Activated CD4-positive, alpha-beta memory T cell treated with anti-CD3 and anti-CD28 coated beads, Interleukin-2, amount 10 ng/mL, durations not matched to agents 7 days and 5 days (primary cell): Measurements from ENCODE around the gene RALGPS1. TPM values are rescaled to one million over a fixed set of nuclear protein-coding genes. Genes with fewer than 3 reads are reported as not detected.
A peak's percentile ranks its signal among the peaks of the same experiment; 100 is the strongest.

Experiments used
- CTCF ChIA-PET: fragments of 350-600 bp; sonication (Branson Sonifier 250); formaldehyde crosslinking; loops from one replicate; lab custom pipeline; 2021; ENCODE audit warnings: antibody characterized with exemption, inconsistent platforms; lab: Charles Lee
- POLR2A ChIA-PET: fragments of 350-600 bp; sonication (Branson Sonifier 250); formaldehyde crosslinking; loops from one replicate; lab custom pipeline; 2021; ENCODE audit warnings: antibody characterized with exemption; lab: Charles Lee
- DNase-seq: peaks from one replicate; pipeline ENCODE4 v3.0.0-alpha.2; 2020
- H3K27ac Mint-ChIP-seq: one replicate; pipeline ENCODE4 v1.8.0; 2021; ENCODE audit warnings: mild to moderate bottlenecking, mixed read lengths
- H3K27me3 Mint-ChIP-seq: one replicate; pipeline ENCODE4 v1.8.0; 2021; ENCODE audit warnings: mixed read lengths
- H3K36me3 Mint-ChIP-seq: one replicate; pipeline ENCODE4 v1.8.0; 2021; ENCODE audit warnings: low read depth, mixed read lengths
- H3K4me1 Mint-ChIP-seq: one replicate; pipeline ENCODE4 v1.8.0; 2021; ENCODE audit warnings: mixed read lengths
- H3K4me3 Mint-ChIP-seq: one replicate; pipeline ENCODE4 v1.8.0; 2021; ENCODE audit warnings: mild to moderate bottlenecking, mixed read lengths
- H3K9me3 Mint-ChIP-seq: one replicate; pipeline ENCODE4 v1.8.0; 2021; ENCODE audit warnings: mixed read lengths
- total RNA-seq, 2 experiments: library from RNA; stranded (reverse); gene quantifications; one replicate each; pipeline ENCODE4 v1.2.3, GENCODE V29; 2021

The RALGPS1 gene
- total RNA-seq, 2 experiments from 2014 or later = 2.8 to 3.4 TPM

DNA sequence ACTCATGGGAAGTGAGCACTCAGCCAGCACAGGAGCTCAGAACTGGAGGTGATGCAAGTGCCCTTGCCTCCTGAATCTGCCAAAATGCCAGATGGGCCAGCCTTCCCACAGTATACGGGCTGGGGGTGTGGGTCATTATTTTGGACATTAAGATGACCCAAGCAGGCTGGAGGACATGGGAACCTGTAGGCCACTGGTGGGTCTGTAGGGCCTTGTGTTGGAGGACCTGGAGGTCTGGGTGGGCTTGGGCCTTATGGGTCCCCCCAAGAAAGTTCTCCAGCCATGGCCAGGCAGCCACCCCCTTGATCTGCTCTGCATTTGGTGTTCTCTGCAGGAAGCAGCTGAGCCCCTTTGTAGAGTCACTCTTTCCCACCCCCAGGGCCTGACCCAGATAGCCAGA is 278.9 kb downstream of the RALGPS1 start:
- CTCF ChIA-PET = interaction anchor here (1.1 to 1.6 kb wide), 2 partner anchors 228 to 253 kb away, joined by 4 to 7 read pairs; no protein-coding TSS in a partner anchor
- no peaks in the 10 kb centered on the region for H3K9me3 Mint-ChIP-seq
- no peak overlapping the region for H3K4me3 Mint-ChIP-seq
- no peak for DNase-seq
- H3K27me3 Mint-ChIP-seq = peaks cover 10% of the 10 kb centered on the region
- no peak overlapping the region for H3K27ac Mint-ChIP-seq
- POLR2A ChIA-PET = no interaction called here
- H3K4me1 Mint-ChIP-seq = peaks cover 7% of the 10 kb centered on the region
- no peaks in the 10 kb centered on the region for H3K36me3 Mint-ChIP-seq

- ChIA-PET POLR2A (no interaction called here), CTCF (interaction anchor here (2.0 kb wide), 1 partner anchor 255 kb away, joined by 6 read pairs; no protein-coding TSS in a partner anchor)
Observed at GRCh38 chr9:127194881-127195713, 280.5 kb downstream of the RALGPS1 start.

GRCh38 chr9:127195976-127196825 is 281.6 kb downstream of the RALGPS1 start:
- no peak overlapping the region for H3K4me3 Mint-ChIP-seq
- H3K36me3 Mint-ChIP-seq = no peaks in the 10 kb centered on the region
- DNase-seq = no peak
- no peak overlapping the region for H3K27ac Mint-ChIP-seq
- peaks cover 4% of the 10 kb centered on the region for H3K27me3 Mint-ChIP-seq
- CTCF ChIA-PET = interaction anchor here (2.0 to 3.2 kb wide), 2 partner anchors 232 to 256 kb away, joined by 6 to 30 read pairs; no protein-coding TSS in a partner anchor
- H3K9me3 Mint-ChIP-seq = no peaks in the 10 kb centered on the region
- POLR2A ChIA-PET = no interaction called here
- peaks cover 9% of the 10 kb centered on the region for H3K4me1 Mint-ChIP-seq

More at GRCh38 chr9:127194881-127195713, 280.5 kb downstream of the RALGPS1 start:
- Mint-ChIP-seq H3K4me3 (no peak overlapping the region), H3K4me1 (peaks cover 9% of the 10 kb centered on the region), H3K36me3 (no peaks in the 10 kb centered on the region), H3K27me3 (peaks cover 8% of the 10 kb centered on the region), H3K9me3 (no peaks in the 10 kb centered on the region), H3K27ac (no peak overlapping the region)
- no peak for DNase-seq

GRCh38 chr9:127196826-127197145 is 282.2 kb downstream of the RALGPS1 start:
- Mint-ChIP-seq H3K9me3 (no peaks in the 10 kb centered on the region), H3K4me1 (peaks cover 9% of the 10 kb centered on the region), H3K36me3 (no peaks in the 10 kb centered on the region), H3K4me3 (no peak overlapping the region), H3K27ac (no peak overlapping the region), H3K27me3 (peaks cover 2% of the 10 kb centered on the region)
- DNase-seq = no peak
- CTCF ChIA-PET = interaction anchor here (0.6 to 3.4 kb wide), 4 partner anchors 170 to 256 kb away, joined by 3 to 57 read pairs (median 18); no protein-coding TSS in a partner anchor
- POLR2A ChIA-PET = no interaction called here

- Mint-ChIP-seq H3K4me1 (peaks cover 9% of the 10 kb centered on the region), H3K4me3 (no peak overlapping the region)
Observed at GRCh38 chr9:127197186-127197860, 282.7 kb downstream of the RALGPS1 start.

DNA sequence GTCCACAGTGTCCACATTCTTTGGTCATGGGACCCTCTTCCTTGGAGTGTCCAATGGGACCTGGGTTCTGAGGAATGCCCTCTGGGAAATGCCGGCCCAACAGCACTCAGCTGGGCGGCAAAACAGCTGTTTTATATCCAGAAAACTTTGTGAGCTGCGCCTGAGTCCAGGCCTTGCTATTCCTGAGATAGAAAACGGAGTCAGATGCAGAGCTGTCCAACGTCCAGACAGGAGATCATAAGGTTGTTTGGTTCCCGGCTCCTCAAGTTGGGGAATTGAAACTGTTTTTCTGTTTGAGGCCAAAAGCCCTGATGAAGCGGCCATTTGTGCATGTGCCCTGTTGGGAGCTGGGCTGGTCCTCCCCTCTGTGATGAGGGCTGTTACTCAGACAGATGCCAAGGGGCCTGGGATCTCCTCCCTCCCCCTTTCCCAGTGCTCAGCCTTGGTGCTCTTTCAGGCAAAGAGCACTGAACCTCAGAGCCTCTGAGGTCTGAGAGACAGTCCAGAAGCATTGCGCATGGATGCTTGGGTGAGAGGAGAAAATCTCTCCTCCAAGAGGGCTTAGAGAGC is 283.4 kb downstream of the RALGPS1 start:
- H3K4me3 Mint-ChIP-seq = no peak overlapping the region
- ChIA-PET CTCF (interaction anchor here (0.6 to 3.4 kb wide), 6 partner anchors 24 to 266 kb away, joined by 3 to 57 read pairs (median 4); no protein-coding TSS in a partner anchor), POLR2A (interaction anchor here (1.6 kb wide), 1 partner anchor 234 kb away, joined by 4 read pairs; no protein-coding TSS in a partner anchor)
- no peak for DNase-seq
- H3K36me3 Mint-ChIP-seq = no peaks in the 10 kb centered on the region
- no peaks in the 10 kb centered on the region for H3K27me3 Mint-ChIP-seq
- H3K9me3 Mint-ChIP-seq = no peaks in the 10 kb centered on the region
- H3K4me1 Mint-ChIP-seq = peaks cover 9% of the 10 kb centered on the region
- H3K27ac Mint-ChIP-seq = no peak overlapping the region

More at GRCh38 chr9:127197186-127197860, 282.7 kb downstream of the RALGPS1 start:
- DNase-seq = no peak
- no peak overlapping the region for H3K27ac Mint-ChIP-seq
- H3K36me3 Mint-ChIP-seq = no peaks in the 10 kb centered on the region
- ChIA-PET POLR2A (no interaction called here), CTCF (interaction anchor here (0.6 to 3.4 kb wide), 3 partner anchors 171 to 256 kb away, joined by 3 to 57 read pairs (median 30); no protein-coding TSS in a partner anchor)
- H3K27me3 Mint-ChIP-seq = no peaks in the 10 kb centered on the region
- no peaks in the 10 kb centered on the region for H3K9me3 Mint-ChIP-seq

DNA sequence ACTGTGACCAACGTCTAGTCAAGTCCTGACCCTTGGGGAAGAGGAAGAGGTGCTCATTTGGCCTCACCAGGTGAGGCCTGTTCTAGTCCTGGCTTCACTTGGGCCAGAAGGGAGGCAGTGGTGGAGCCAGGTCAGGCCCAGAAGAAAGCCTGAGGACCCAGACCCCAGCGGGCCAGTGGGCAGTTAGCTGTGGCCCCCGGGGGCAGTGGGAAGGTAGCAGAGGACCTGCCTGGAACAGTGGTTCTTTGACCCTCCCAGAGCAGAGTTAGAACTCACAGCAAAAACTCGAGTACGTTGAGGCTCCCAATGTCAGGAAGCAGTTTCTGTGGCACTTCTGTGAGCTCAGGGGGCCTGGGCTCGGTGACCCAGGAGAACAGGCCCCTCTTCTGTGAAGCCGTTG is 284.0 kb downstream of the RALGPS1 start:
- no peak overlapping the region for H3K27ac Mint-ChIP-seq
- ChIA-PET POLR2A (interaction anchor here (0.9 to 1.6 kb wide), 2 partner anchors 9 to 235 kb away, joined by 4 read pairs; no protein-coding TSS in a partner anchor), CTCF (interaction anchor here (0.6 to 3.4 kb wide), 15 partner anchors 8 to 266 kb away, joined by 3 to 57 read pairs (median 4); no protein-coding TSS in a partner anchor)
- H3K27me3 Mint-ChIP-seq = no peaks in the 10 kb centered on the region
- DNase-seq = no peak
- H3K4me3 Mint-ChIP-seq = no peak overlapping the region
- no peaks in the 10 kb centered on the region for H3K36me3 Mint-ChIP-seq
- peaks cover 9% of the 10 kb centered on the region for H3K4me1 Mint-ChIP-seq
- H3K9me3 Mint-ChIP-seq = no peaks in the 10 kb centered on the region

- no peaks in the 10 kb centered on the region for H3K9me3 Mint-ChIP-seq
- ChIA-PET POLR2A (interaction anchor here (0.9 to 1.6 kb wide), 2 partner anchors 9 to 236 kb away, joined by 4 read pairs; no protein-coding TSS in a partner anchor), CTCF (interaction anchor here (0.6 to 3.4 kb wide), 16 partner anchors 9 to 267 kb away, joined by 3 to 57 read pairs (median 4); no protein-coding TSS in a partner anchor)
- H3K4me3 Mint-ChIP-seq = no peak overlapping the region
- H3K4me1 Mint-ChIP-seq = peaks cover 9% of the 10 kb centered on the region
- H3K36me3 Mint-ChIP-seq = no peaks in the 10 kb centered on the region
- H3K27ac Mint-ChIP-seq = no peak overlapping the region
- DNase-seq = peak; percentile 85
- no peaks in the 10 kb centered on the region for H3K27me3 Mint-ChIP-seq
Observed at GRCh38 chr9:127199001-127199791, 284.6 kb downstream of the RALGPS1 start.

DNA sequence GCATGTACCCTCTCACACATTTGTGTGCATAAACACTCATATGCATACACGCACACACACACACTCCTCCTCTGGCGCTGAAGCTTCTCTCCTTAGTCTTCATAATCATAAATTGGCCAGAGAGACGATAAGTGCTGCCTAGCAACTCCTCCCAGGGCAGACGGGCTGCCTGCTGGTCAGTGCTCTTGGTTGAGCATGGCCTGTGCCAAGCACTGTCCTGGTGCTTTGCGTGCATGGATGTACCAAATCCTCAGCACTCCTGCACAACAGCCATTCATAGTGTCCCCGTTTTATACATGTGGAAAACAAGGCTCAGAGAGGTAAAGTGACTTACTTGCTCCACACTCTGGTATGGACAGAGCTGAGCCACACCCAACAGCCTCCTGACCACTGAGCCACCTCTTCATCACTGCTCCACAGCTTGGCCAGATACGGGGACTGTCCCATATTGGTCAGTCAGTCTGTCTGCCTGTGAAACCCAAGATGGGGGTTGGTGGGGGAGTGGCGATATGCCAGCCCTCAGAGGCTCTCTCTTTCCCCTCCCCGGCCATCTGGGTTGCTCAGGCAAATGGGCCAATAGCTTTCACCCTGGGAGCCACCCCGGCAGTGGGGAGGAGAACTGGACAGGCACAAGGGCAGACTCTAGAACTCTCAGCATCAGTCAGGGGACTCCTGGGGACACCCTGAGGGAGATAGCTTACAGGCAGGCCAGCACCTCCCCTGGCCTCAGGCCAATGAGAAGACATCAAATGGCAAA is 285.7 kb downstream of the RALGPS1 start:
- CTCF ChIA-PET = interaction anchor here (0.7 to 3.4 kb wide), 9 partner anchors 15 to 264 kb away, joined by 3 to 57 read pairs (median 6); no protein-coding TSS in a partner anchor
- no peak for DNase-seq
- no peaks in the 10 kb centered on the region for H3K27me3 Mint-ChIP-seq
- H3K4me1 Mint-ChIP-seq = peaks cover 9% of the 10 kb centered on the region
- POLR2A ChIA-PET = no interaction called here
- H3K4me3 Mint-ChIP-seq = no peak overlapping the region
- no peak overlapping the region for H3K27ac Mint-ChIP-seq
- no peaks in the 10 kb centered on the region for H3K36me3 Mint-ChIP-seq
- no peaks in the 10 kb centered on the region for H3K9me3 Mint-ChIP-seq

GRCh38 chr9:127201071-127201541 is 286.5 kb downstream of the RALGPS1 start:
- CTCF ChIA-PET = interaction anchor here (0.5 to 2.9 kb wide), 7 partner anchors 14 to 265 kb away, joined by 3 to 25 read pairs (median 6); no protein-coding TSS in a partner anchor
- Mint-ChIP-seq H3K9me3 (no peaks in the 10 kb centered on the region), H3K4me3 (no peak overlapping the region), H3K36me3 (no peaks in the 10 kb centered on the region), H3K27ac (no peak overlapping the region), H3K27me3 (no peaks in the 10 kb centered on the region), H3K4me1 (peaks cover 9% of the 10 kb centered on the region)
- DNase-seq = no peak
- POLR2A ChIA-PET = no interaction called here
